Progenitor cell of endocrine pancreas (in vitro differentiated cells): ENCODE measurements around the gene ICAM5. TPM values are rescaled to one million over a fixed set of nuclear protein-coding genes. Genes with fewer than 3 reads are reported as not detected.

Source experiments
- DNase-seq: peaks from one replicate; pipeline ENCODE4 v3.0.0; 2021; ENCODE audit warnings: low spot score; ENCODE audit not compliant: unreplicated experiment
- H3K27ac Mint-ChIP-seq: 2 replicates; pipeline ENCODE4 v1.8.0; 2021; ENCODE audit warnings: mild to moderate bottlenecking, moderate library complexity, mixed read lengths
- H3K27me3 Mint-ChIP-seq: 2 replicates; pipeline ENCODE4 v1.8.0; 2021; ENCODE audit warnings: mixed read lengths
- H3K36me3 Mint-ChIP-seq: 2 replicates; pipeline ENCODE4 v1.8.0; 2022; ENCODE audit warnings: mixed read lengths; ENCODE audit not compliant: insufficient read depth
- H3K4me1 Mint-ChIP-seq: 2 replicates; pipeline ENCODE4 v1.8.0; 2021; ENCODE audit warnings: low read depth, mixed read lengths
- H3K4me3 Mint-ChIP-seq: 2 replicates; pipeline ENCODE4 v1.8.0; 2021; ENCODE audit warnings: low read depth, mild to moderate bottlenecking, moderate library complexity, mixed read lengths
- H3K9me3 Mint-ChIP-seq: 2 replicates; pipeline ENCODE4 v1.8.0; 2021; ENCODE audit warnings: low read depth, mixed read lengths
- total RNA-seq: library from RNA; stranded (reverse); gene quantifications from 2 replicates; pipeline ENCODE4 v1.2.1, GENCODE V29; 2021
- TF ChIP-seq, protein P1 (sequence below): fragments of 200-600 bp; sonication (generic); IDR thresholded peaks from one replicate; pipeline ENCODE4 v1.5.0; 2021; ENCODE audit warnings: antibody characterized with exemption, mild to moderate bottlenecking; ENCODE audit not compliant: unreplicated experiment

ICAM5 gene
- total RNA-seq, 1 donor from 2014 or later, result not detected

DNA sequence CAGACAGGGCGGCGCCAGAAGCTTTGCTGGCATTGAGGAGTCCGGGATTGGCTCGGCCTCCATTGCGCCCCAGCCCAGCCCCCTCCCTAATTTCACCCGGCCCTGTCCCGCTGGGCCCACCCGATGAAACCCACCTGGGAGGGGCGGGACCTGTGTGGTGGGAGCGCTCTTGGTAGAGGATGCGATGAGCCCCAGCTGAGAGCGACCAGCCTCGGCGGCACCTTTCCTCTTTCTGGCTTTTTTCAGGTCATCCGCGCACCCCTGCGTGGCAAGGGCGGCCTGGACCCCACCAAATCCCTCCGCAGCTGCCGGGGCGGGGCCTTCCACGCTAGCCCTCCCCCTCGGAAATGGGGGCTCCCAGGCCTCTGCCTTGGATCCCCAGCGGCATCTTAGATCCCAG, 19.7 kb downstream of the ICAM5 start, which contains the start of gene ZGLP1:
TSS of gene ZGLP1 (minus strand) at position 393 of the 400 bp plus-strand sequence.
- Mint-ChIP-seq H3K27ac (no peak within 1 kb of the TSS), H3K4me3 (no peak within 1 kb of the TSS), H3K9me3 (no peaks in the 10 kb centered on the region), H3K27me3 (no peaks in the 10 kb centered on the region), H3K36me3 (peaks cover 5% of the 10 kb centered on the region), H3K4me1 (peaks cover 2% of the 10 kb centered on the region)
- TF ChIP-seq, protein P1, sequence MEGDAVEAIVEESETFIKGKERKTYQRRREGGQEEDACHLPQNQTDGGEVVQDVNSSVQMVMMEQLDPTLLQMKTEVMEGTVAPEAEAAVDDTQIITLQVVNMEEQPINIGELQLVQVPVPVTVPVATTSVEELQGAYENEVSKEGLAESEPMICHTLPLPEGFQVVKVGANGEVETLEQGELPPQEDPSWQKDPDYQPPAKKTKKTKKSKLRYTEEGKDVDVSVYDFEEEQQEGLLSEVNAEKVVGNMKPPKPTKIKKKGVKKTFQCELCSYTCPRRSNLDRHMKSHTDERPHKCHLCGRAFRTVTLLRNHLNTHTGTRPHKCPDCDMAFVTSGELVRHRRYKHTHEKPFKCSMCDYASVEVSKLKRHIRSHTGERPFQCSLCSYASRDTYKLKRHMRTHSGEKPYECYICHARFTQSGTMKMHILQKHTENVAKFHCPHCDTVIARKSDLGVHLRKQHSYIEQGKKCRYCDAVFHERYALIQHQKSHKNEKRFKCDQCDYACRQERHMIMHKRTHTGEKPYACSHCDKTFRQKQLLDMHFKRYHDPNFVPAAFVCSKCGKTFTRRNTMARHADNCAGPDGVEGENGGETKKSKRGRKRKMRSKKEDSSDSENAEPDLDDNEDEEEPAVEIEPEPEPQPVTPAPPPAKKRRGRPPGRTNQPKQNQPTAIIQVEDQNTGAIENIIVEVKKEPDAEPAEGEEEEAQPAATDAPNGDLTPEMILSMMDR, result no peak
- no peak for DNase-seq

DNA sequence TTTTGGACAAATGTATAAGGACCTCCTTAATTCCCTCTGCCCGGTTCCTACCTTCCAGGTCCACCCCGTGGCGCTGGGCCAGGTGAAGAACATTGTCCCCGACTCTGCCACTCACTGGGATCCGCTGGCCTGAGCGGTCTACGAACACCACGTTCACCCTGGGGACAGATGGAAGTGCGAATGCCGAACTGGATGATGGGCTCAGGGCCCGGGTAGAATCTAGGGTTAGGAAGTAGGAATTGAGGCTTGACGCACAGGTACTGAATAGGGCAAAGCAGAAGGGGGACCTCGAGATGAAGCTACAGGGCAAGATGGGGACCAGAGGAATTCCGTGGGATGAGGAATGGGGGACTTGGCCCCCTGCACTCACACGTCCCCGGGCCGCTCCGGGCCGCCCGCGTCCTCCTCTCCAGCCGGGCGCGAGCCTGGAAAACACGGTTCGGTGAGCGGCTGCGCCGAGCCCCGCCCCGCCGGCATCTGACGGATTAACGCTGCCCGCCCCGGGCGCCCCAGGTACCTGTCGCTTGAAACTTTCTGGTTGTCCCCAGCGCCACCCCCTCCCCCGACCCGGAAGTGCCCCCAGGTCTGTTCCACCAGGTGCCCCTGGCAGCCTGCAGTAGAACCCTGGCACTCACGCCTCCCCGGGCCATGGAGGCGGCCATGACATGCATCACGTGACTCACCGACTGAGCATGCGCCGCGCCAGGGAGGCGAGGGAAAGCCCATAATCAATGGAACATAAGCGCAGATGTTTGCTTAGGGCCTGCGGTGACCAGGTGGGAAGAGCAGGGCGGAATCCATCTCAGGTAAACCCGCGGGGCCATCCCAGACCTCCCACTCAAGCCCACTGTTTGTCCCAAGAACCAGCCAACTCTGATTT, 25.8 kb downstream of the ICAM5 start, which contains the start of gene FDX2:
TSS of gene FDX2 (minus strand) at position 681 of the 880 bp plus-strand sequence. CDS start at position 662, 19 bp downstream.
- Mint-ChIP-seq H3K36me3 (peaks cover 13% of the 10 kb centered on the region), H3K4me1 (peaks cover 14% of the 10 kb centered on the region), H3K27me3 (no peaks in the 10 kb centered on the region), H3K27ac (peak within 1 kb of the TSS; percentile 92), H3K4me3 (peak within 1 kb of the TSS; percentile 96), H3K9me3 (no peaks in the 10 kb centered on the region)
- DNase-seq, result peak; percentile 93
- TF ChIP-seq, protein P1, result no peak

DNA sequence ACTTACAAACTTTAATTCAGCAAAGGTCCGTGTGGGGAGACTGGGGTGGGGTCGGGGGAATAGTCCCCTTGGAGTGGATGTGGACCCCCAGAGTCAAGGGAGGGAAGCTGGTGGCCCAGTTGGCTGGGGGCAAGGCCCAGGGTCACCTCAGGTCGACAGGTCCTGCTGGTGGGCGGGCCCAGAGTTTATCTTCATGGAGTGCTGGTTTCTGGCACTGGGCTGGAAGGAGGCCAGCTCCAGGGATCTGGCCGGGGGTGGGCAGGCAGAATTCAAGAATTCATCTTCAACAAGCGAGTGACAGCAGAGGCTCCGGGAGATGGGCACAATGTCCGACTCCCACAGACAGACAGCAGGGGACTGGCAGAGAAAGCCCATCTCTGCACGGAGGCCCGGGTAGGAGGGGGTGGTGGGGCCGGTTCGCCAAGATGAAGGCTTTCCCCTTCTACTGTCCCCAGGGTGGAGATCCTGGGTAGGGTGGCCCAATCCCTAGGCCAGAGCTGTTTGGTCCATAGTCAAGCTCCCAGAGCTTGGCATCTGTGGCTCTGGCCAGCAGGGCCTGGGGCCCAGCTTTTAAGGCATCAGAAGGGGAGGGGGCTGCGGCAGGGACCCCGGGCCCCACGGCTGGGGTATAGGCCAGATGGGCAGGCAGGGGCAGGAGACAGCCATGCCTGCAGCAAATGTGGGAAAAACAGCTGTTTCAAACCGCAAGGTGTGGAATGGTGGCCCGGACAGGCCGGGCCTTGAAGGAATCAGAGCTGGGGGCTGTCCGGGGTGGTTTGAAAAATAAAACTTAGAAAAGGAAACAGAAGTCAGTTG, 26.7 kb downstream of the ICAM5 start:
- peak overlapping the region; percentile 96 for H3K4me3 Mint-ChIP-seq
- TF ChIP-seq, protein P1, result no peak
- no peaks in the 10 kb centered on the region for H3K27me3 Mint-ChIP-seq
- peaks cover 13% of the 10 kb centered on the region for H3K36me3 Mint-ChIP-seq
- no peaks in the 10 kb centered on the region for H3K9me3 Mint-ChIP-seq
- H3K27ac Mint-ChIP-seq, result peak overlapping the region; percentile 92
- DNase-seq, result no peak
- H3K4me1 Mint-ChIP-seq, result peaks cover 14% of the 10 kb centered on the region

DNA sequence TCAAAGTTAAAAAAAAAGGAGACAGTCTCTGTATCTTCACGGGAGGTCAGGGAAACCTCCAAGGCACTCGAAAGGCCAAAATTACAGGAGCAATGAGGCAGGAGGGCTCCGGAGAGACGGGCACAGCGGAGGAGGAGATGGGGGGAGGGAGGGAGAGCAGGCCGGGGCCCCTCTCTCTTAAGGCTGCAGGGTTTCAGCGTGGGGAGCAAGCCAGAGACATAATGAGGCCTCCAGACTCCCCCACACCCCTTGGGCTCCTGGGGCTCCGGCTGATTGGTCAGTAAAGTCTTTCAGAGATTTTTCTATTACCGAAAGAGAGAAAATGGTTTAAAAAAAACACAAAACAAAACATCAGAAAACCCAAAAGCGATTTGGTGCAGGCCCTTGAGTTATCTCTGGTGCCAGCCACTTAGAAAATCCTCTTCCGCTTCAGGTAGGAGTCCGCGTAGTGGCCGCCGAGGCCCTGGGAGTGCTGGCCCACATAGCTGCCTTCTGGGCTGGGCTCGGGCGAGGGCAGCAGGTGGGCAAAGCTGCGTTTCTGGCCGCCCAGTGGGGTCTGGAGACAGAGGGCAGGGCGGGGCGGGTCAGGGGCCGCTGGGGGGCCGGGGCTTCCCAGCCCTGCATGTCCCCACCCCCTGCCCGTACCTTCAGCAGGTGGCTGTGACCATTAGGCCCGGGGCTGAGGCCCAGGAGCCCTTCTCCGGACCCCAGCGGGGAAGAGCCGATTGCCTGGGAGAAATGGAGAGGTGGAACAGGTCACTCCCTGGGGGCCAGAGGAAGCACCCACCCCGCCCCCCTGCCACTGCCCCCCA, 27.5 kb downstream of the ICAM5 start:
- Mint-ChIP-seq H3K9me3 (no peaks in the 10 kb centered on the region), H3K4me1 (peaks cover 14% of the 10 kb centered on the region), H3K27ac (no peak overlapping the region), H3K4me3 (no peak overlapping the region), H3K27me3 (no peaks in the 10 kb centered on the region), H3K36me3 (peaks cover 17% of the 10 kb centered on the region)
- TF ChIP-seq, protein P1, result no peak
- no peak for DNase-seq
